CD14-positive monocyte (primary cell): ENCODE results near the gene TRIM45. TPM values are rescaled to one million over a fixed set of nuclear protein-coding genes. Genes with fewer than 3 reads are reported as not detected.
"Not testable (repeated sequence)": the region's sequence is repeated elsewhere in the genome, so short reads cannot be mapped to it uniquely, and the experiment has no call there.

Experiments used
- DNase-seq, 3 donors: peaks; one replicate each; pipeline ENCODE4 v3.0.0-alpha.2; 2011 to 2022
- H2AFZ ChIP-seq: 2 replicates; pipeline ENCODE4 v1.6.0; 2012; ENCODE audit warnings: mild to moderate bottlenecking, low read depth, low read length, inconsistent platforms; ENCODE audit not compliant: insufficient read depth, poor library complexity, severe bottlenecking
- H3K27ac ChIP-seq, 2 donors: 1 replicate in 1 of 2; 2 replicates in 1 of 2; pipeline ENCODE4 v1.5.1; 2012 to 2013; ENCODE audit warnings: low read length in 2 of 2, control low read depth in 1 of 2, inconsistent platforms in 1 of 2, low read depth in 1 of 2, mild to moderate bottlenecking in 1 of 2
- H3K27me3 ChIP-seq, 2 donors: one replicate each; pipeline versions ENCODE4 v1.6.0 to v1.6.1; 2011 to 2013; ENCODE audit warnings: low read length in 2 of 2; ENCODE audit not compliant: control insufficient read depth in 2 of 2, insufficient read depth in 2 of 2
- H3K36me3 ChIP-seq, 2 donors: replicated peaks in 1 of 2; 1 replicate in 1 of 2; 2 replicates in 1 of 2; pipeline versions ENCODE4 v1.5.1 to v1.6.1; 2012 to 2013; ENCODE audit warnings: low read length in 2 of 2, control low read depth in 1 of 2, inconsistent platforms in 1 of 2, mild to moderate bottlenecking in 1 of 2; ENCODE audit not compliant: insufficient read depth in 2 of 2, control insufficient read depth in 1 of 2
- H3K4me1 ChIP-seq, 2 donors: 1 replicate in 1 of 2; 2 replicates in 1 of 2; pipeline versions ENCODE4 v1.5.1 to v1.6.1; 2012 to 2013; ENCODE audit warnings: low read length in 2 of 2, control low read depth in 1 of 2, inconsistent platforms in 1 of 2, mild to moderate bottlenecking in 1 of 2, moderate library complexity in 1 of 2; ENCODE audit not compliant: insufficient read depth in 2 of 2, control insufficient read depth in 1 of 2
- H3K4me2 ChIP-seq: replicated peaks from 2 replicates; pipeline ENCODE3; 2012; ENCODE audit warnings: low read length, moderate library complexity, mild to moderate bottlenecking; ENCODE audit not compliant: poor library complexity, severe bottlenecking; ENCODE audit errors: extremely low read depth
- H3K4me3 ChIP-seq, 3 experiments: fragments of 200-600 bp in 1 of 3; sonication (generic) in 1 of 3; replicated peaks in 1 of 3; 1 replicate in 2 of 3; 2 replicates in 1 of 3; pipeline ENCODE4 v1.5.1; 2011 to 2013; ENCODE audit warnings: low read length in 3 of 3, mild to moderate bottlenecking in 3 of 3, control low read depth in 2 of 3, low read depth in 2 of 3, inconsistent platforms in 1 of 3, moderate library complexity in 1 of 3
- H3K79me2 ChIP-seq: 2 replicates; pipeline ENCODE4 v1.6.0; 2012; ENCODE audit warnings: mild to moderate bottlenecking, control low read depth, inconsistent platforms, low read length, moderate library complexity; ENCODE audit not compliant: insufficient read depth
- H3K9ac ChIP-seq: 2 replicates; pipeline ENCODE4 v1.6.0; 2017; ENCODE audit warnings: low read length, mild to moderate bottlenecking; ENCODE audit not compliant: insufficient read depth, poor library complexity, severe bottlenecking
- H3K9me3 ChIP-seq, 2 donors: replicated peaks in 1 of 2; 1 replicate in 1 of 2; 2 replicates in 1 of 2; pipeline versions ENCODE4 v1.5.1 to v1.6.1; 2012 to 2013; ENCODE audit warnings: low read length in 2 of 2, control low read depth in 1 of 2; ENCODE audit not compliant: control insufficient read depth in 1 of 2, insufficient read depth in 1 of 2
- H4K20me1 ChIP-seq: 2 replicates; pipeline ENCODE4 v1.6.0; 2012; ENCODE audit warnings: mild to moderate bottlenecking, low read length, control low read depth, moderate library complexity; ENCODE audit not compliant: insufficient read depth
- H3K27ac Mint-ChIP-seq, 7 donors: one replicate each; pipeline ENCODE4 v1.8.0; 2020; ENCODE audit warnings: mild to moderate bottlenecking in 7 of 7, mixed read lengths in 7 of 7, moderate library complexity in 6 of 7, inconsistent platforms in 2 of 7
- H3K27me3 Mint-ChIP-seq, 3 donors: one replicate each; pipeline ENCODE4 v1.8.0; 2021 to 2022; ENCODE audit warnings: low read depth in 3 of 3, mild to moderate bottlenecking in 3 of 3, mixed read lengths in 3 of 3, moderate library complexity in 3 of 3, inconsistent platforms in 1 of 3
- H3K36me3 Mint-ChIP-seq, 2 donors: one replicate each; pipeline ENCODE4 v1.8.0; 2020; ENCODE audit warnings: mixed read lengths in 2 of 2, inconsistent platforms in 1 of 2, mild to moderate bottlenecking in 1 of 2
- H3K4me1 Mint-ChIP-seq: one replicate; pipeline ENCODE4 v1.8.0; 2020; ENCODE audit warnings: mild to moderate bottlenecking, mixed read lengths
- H3K4me3 Mint-ChIP-seq, 2 donors: one replicate each; pipeline ENCODE4 v1.8.0; 2020; ENCODE audit warnings: mild to moderate bottlenecking in 2 of 2, mixed read lengths in 2 of 2, moderate library complexity in 1 of 2
- H3K9me3 Mint-ChIP-seq, 7 donors: one replicate each; pipeline ENCODE4 v1.8.0; 2020 to 2022; ENCODE audit warnings: mixed read lengths in 7 of 7, mild to moderate bottlenecking in 6 of 7, moderate library complexity in 6 of 7, inconsistent platforms in 2 of 7
- WGBS: methylation state at CpG from one replicate; pipeline ENCODE4 v1.1.5; 2013; ENCODE audit warnings: missing lambda C conversion rate; ENCODE audit not compliant: insufficient coverage; 5-methylcytosine and 5-hydroxymethylcytosine counted together
- intact Hi-C, 2 donors: fragments of 100-400 bp; cut with micrococcal nuclease; formaldehyde crosslinking; loops; one replicate each; pipeline versions ENCODE4 v1.15.0 to v1.15.1; 2023
- polyA plus RNA-seq, 3 donors: library from polyadenylated mRNA; depleted of rRNA in 1 of 3; unstranded in 2 of 3; stranded (reverse) in 1 of 3; fragments of 300-500 nt in 2 of 3; fragments of >200 nt in 1 of 3; fragmentation: Illumina TruSeq in 2 of 3; gene quantifications; 1 replicate in 2 of 3; 2 replicates in 1 of 3; pipeline ENCODE4 v1.2.3, GENCODE V29; 2012 to 2021
- TF ChIP-seq, protein P1 (sequence below): fragments of 200-600 bp; IDR thresholded peaks from one replicate; pipeline ENCODE4 v1.8.0; 2022; ENCODE audit warnings: antibody characterized with exemption, mild to moderate bottlenecking

TRIM45 gene
- polyA plus RNA-seq, 3 donors, result 0.85 to 1.4 TPM; not detected in 1

DNA sequence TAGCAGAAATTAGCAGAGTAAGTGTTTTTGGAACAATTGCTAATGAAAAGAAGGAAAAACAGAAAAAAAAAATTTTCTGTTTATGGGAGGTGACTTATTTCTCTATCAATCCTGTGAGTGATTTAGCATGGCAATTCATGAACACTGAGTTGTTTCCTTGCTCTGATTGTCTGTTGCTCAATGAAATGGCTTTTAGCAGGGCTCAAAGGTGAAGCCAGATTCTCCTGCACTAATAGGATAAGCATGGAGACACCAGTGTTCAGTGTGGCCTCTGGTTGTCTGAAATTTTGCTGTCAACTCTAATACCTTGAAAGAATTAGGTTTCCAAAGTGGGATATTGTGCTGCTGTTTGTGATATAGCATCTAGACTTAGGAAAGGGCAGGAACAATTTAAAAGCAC lies 15.8 kb downstream of the TRIM45 start:
- H3K9me3 ChIP-seq, result no peaks in the 10 kb centered on the region
- H3K36me3 Mint-ChIP-seq, result peaks cover 54% of the 10 kb centered on the region in 2 donors
- intact Hi-C loops, result no loop called here

GRCh38 chr1:117104986-117105385 lies 16.6 kb downstream of the TRIM45 start:
- Mint-ChIP-seq H3K9me3 (no peaks in the 10 kb centered on the region), H3K27ac (no peak overlapping the region), H3K27me3 (peaks cover 0 to 3% (median 0%) of the 10 kb centered on the region in 3 donors), H3K36me3 (peaks cover 58 to 62% of the 10 kb centered on the region in 2 donors), H3K4me1 (no peaks in the 10 kb centered on the region), H3K4me3 (no peak overlapping the region)
- Histone ChIP-seq H3K9me3 (no peaks in the 10 kb centered on the region), H3K9ac (no peak overlapping the region), H3K27ac (no peak overlapping the region), H3K27me3 (no peaks in the 10 kb centered on the region), H3K4me3 (no peak overlapping the region), H3K36me3 (peaks cover 30 to 73% of the 10 kb centered on the region in 2 donors), H3K79me2 (no peaks in the 10 kb centered on the region), H3K4me1 (no peaks in the 10 kb centered on the region), H3K4me2 (no peak overlapping the region), H2AFZ (no peak overlapping the region), H4K20me1 (no peaks in the 10 kb centered on the region)
- TF ChIP-seq, protein P1, sequence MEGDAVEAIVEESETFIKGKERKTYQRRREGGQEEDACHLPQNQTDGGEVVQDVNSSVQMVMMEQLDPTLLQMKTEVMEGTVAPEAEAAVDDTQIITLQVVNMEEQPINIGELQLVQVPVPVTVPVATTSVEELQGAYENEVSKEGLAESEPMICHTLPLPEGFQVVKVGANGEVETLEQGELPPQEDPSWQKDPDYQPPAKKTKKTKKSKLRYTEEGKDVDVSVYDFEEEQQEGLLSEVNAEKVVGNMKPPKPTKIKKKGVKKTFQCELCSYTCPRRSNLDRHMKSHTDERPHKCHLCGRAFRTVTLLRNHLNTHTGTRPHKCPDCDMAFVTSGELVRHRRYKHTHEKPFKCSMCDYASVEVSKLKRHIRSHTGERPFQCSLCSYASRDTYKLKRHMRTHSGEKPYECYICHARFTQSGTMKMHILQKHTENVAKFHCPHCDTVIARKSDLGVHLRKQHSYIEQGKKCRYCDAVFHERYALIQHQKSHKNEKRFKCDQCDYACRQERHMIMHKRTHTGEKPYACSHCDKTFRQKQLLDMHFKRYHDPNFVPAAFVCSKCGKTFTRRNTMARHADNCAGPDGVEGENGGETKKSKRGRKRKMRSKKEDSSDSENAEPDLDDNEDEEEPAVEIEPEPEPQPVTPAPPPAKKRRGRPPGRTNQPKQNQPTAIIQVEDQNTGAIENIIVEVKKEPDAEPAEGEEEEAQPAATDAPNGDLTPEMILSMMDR, result no peak
- intact Hi-C loops, result no loop called here
- DNase-seq, result no peak
- WGBS, result 100% methylated on average over 2 of the region's 3 CpGs

More for the DNA sequence above, 15.8 kb downstream of the TRIM45 start:
- Histone ChIP-seq H2AFZ (no peak overlapping the region), H3K36me3 (peaks cover 23 to 66% of the 10 kb centered on the region in 2 donors), H3K4me1 (no peaks in the 10 kb centered on the region), H3K79me2 (no peaks in the 10 kb centered on the region), H4K20me1 (no peaks in the 10 kb centered on the region), H3K27me3 (no peaks in the 10 kb centered on the region), H3K4me2 (no peak overlapping the region), H3K27ac (no peak overlapping the region), H3K4me3 (no peak overlapping the region), H3K9ac (no peak overlapping the region)
- Mint-ChIP-seq H3K9me3 (no peaks in the 10 kb centered on the region), H3K27ac (no peak overlapping the region), H3K4me1 (no peaks in the 10 kb centered on the region), H3K4me3 (no peak overlapping the region), H3K27me3 (peaks cover 0 to 2% (median 0%) of the 10 kb centered on the region in 3 donors)
- DNase-seq, result no peak
- TF ChIP-seq, protein P1, result no peak

- H3K9me3 ChIP-seq, H3K4me1 ChIP-seq, H3K4me2 ChIP-seq, H3K27ac ChIP-seq, DNase-seq, H3K79me2 ChIP-seq, H3K9me3 Mint-ChIP-seq, H3K4me3 ChIP-seq, H3K27me3 ChIP-seq, H3K9ac ChIP-seq, H3K27me3 Mint-ChIP-seq, H3K4me1 Mint-ChIP-seq, H3K4me3 Mint-ChIP-seq, intact Hi-C loops, H4K20me1 ChIP-seq, H2AFZ ChIP-seq: not testable (repeated sequence)
- H3K36me3 ChIP-seq, result peaks cover 61 to 99% of the 10 kb centered on the region in 2 donors
- Mint-ChIP-seq H3K27ac (peak overlapping the region in 2 of 7 donors; percentile 38 to 72), H3K36me3 (peaks cover 75 to 83% of the 10 kb centered on the region in 2 donors)
- 100% methylated on average over 2 of the region's 3 CpGs for WGBS
Measured at GRCh38 chr1:117101858-117102257, 19.7 kb downstream of the TRIM45 start.
